KBM-7 (cell line): Measurements from ENCODE around the gene INPPL1.

Experiments
- DNase-seq: peaks from one replicate; pipeline ENCODE4 v3.0.0-alpha.2; 2015
- in situ Hi-C: fragments of 300-500 bp; cut with MboI; formaldehyde crosslinking; loops from 2 replicates; pipeline ENCODE4 v1.14.3; 2020; ENCODE audit warnings: low sequenced_read_pairs, low pct_unique_long_range_greater_than_20kb, mixed read lengths

The INPPL1 gene

DNA sequence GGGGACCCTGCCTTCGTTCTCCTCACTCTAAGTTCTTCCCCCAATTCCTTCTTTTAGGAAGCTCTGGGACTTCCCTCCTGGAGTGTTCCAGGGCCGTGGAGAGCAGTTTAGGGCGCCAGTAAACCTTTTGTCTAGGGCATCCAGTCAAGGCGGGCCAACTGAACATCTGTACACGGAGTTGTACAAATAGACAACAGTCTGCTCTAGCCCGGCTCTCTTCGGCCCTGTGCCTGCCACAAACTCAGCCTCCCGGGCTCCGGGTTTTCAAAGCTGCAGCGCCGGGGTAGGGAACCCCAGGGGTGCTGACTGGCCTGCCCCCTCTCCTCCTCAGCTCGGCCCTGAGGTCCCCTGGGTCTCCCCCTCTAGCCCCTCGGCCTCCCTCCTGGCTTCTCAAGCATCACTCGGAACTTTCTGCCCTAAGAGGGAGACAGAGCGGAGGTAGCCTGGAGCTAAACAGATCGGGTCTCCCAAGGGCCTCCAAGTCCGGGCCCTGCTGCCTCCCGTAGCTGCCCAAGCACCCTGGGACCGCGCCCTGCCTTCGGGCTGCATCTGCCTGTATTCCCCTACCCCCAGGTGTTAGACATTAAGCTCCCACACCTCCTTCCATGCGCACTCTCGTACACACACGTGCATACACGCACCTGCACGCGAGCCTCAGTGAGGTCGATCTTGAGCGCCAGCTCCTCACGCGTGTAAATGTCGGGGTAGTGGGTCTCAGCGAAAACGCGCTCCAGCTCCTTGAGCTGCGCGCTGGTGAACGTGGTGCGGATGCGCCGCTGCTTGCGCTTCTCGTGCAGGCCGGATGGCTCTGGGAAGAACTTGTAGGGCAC lies 16.1 kb downstream of the INPPL1 start:
- in situ Hi-C loops, result no loop called here

DNA sequence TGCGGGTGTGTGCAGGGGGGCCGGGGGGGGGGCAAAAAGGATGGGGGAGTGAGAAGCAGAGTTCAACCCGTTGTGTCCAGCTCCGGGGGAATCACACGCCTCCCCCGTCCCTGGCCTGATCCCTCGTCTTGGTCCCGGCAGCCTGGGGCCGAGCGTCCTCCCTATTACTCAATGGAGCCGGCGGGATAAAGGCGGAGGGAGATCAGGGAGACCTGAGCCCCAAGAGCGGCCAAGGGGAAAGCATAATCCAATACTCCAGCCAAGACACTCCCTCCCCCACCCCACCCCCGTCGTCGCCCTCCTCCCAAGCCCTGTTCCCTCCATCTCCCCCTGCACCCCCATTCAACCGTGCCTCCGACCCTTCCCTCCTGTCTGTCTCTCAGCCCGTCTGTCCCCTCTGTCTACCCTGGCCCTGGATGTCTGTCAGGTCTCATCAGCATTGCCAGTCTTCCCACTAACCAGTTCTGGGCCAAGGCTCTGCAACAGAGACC lies 16.8 kb downstream of the INPPL1 start:
- DNase-seq, result no peak
- in situ Hi-C loops, result no loop called here

More for the DNA sequence above, 16.1 kb downstream of the INPPL1 start:
- no peak for DNase-seq

DNA sequence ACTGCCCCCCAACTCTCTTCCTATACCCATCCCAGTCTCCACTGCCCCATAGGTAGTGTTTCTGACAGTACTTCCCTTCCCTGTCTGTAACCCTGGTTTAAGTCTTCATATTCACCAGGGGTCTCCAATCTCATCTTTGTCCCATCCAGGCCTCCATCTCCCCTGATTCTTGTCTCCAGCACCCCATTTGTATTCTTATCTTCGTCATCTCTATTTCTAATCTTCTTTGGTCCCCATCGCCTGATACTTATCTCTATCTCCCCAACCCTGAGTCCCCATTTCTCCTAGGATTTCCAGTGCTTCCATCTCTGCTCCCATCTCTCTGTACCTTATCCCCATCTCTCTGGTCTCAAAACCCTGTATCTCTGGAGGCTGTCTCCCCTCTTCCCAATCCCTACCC lies 17.6 kb downstream of the INPPL1 start:
- no peak for DNase-seq
- in situ Hi-C loops, result no loop called here

DNA sequence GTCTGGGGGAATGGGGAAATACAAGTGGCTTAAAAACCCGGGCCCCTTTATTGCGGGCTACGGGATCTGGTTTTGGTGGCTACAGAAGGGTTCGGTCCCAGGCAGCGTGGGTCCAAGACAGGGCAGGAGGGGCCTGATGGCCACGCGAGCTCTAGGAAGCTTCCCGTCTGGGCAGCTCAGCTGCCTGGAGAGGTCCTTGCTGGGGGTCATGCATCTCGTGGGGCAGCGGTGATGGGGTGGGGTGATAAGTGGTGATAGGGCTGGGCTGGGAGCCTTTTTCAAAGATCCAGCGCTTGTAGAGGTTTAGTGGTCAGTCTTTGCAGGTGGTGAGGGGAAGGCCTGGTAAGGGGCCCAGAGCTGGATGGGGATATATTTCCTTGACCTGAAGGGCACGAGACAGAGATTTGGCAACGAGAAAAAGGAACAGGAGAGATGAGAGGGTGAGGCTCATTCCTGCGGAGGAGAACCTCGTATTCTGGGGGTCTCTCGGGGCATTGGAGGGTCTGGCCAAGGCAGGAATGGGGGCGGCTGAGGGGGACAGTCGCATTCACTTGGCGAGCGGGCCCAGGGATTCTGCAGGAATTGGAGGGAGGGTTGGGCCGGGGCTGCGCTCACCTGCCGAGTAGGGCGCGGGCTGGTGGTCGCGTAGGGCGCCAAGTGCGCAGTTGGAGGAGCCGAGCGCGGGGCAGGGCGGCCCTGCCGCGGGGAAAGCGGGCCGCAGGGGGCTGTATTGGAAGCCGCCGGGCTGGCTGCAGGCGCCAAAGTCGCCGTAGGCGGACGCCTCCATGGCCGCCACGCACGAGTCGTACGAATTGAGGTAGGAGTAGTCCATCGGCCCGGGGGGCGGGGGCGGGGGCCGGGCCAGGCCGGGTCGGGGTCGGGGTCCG lies 18.8 kb downstream of the INPPL1 start:
- in situ Hi-C loops, result no loop called here
- DNase-seq, result no peak

DNA sequence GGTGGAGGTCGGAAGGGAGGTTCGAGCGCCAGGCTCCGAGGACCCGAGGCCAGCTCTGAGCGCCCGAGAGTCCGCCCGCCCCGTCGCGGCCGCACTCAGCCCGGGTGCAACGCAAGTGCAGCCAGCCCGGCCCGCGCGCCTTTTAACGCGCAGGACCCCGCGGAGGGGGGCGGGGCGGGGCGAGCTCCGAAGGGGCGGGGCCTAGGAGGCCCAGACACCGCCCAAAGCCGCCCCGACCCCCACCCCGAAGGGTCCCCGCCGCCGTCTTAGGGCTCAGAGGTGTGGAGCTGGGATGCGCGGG lies 19.4 kb downstream of the INPPL1 start, which contains the start of gene PHOX2A:
Gene PHOX2A, minus strand, starts transcription at position 117 of the 301 bp plus-strand sequence. CDS start 172 bp downstream, outside the sequence.
- in situ Hi-C loops, result no loop called here

DNA sequence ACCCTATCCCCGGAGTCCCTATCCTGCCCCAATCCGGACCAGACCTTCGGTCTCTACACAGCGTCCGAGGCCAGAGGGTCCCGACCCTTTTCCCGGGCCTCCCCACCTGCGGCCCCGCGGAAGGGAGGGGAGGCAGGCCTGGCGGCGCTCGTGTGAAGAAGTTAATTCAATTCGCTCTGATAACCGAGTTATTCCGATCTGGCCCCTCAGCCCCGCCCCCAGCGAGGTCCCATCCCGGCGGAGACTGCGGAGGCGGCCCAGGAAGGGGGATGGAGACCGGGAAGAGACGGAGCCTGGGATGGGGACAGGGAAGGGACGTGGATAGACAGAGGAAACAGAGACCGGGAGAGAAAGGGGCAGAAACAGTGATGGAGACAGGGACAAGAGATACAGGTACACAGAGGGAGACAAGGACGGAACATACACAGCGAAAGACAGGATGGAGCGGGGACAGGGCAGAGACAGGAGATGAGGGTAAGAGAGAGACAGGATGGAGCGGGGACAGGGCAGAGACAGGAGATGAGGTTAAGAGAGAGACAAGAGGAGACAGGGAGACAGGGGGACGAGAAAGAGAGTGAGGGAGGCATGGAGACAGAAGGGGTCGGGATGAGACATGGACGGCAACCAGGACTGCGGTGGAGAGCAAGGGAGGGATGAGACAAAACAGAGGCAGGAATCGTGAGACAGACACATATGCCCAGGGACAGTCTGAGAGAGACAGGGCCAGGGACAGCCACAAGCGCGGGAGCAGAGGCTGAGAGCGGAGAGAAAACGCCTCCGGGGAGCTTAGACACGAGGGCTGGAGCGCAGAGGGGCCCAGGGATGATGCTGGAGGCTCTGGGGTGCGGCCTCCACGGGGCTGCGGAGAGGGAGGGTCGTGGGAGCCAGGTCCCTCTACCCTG lies 20.0 kb downstream of the INPPL1 start:
- in situ Hi-C loops, result no loop called here
- no peak for DNase-seq

More for the DNA sequence above, 19.4 kb downstream of the INPPL1 start, which contains the start of gene PHOX2A:
- no peak for DNase-seq

DNA sequence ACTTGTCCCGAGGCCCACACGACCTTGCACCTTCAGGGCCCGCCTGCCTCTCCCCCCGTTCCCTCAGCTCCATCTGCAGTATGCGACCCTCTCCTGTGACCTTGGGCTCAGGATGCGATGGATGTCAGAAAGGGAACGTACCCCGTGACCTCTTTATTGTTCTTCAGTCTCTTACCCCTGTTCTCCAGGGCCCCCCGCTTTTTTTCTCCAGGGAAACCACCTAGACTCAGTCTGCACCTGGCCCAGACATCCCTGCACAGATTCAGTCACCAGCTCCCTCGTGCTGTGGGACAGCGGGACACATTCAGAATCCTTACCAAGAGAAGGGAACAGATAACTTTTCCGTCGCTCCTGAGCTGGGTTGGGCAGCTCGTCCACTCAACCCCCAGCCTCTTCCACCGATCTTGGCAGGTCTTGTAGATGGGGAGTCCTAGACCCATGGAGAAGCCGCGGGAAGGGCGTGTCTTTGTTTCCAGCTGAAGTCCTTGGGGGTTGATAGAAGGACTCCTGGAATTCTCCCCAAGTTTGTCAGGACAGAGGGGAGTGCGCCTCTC lies 20.8 kb downstream of the INPPL1 start:
- DNase-seq, result no peak
- in situ Hi-C loops, result no loop called here

DNA sequence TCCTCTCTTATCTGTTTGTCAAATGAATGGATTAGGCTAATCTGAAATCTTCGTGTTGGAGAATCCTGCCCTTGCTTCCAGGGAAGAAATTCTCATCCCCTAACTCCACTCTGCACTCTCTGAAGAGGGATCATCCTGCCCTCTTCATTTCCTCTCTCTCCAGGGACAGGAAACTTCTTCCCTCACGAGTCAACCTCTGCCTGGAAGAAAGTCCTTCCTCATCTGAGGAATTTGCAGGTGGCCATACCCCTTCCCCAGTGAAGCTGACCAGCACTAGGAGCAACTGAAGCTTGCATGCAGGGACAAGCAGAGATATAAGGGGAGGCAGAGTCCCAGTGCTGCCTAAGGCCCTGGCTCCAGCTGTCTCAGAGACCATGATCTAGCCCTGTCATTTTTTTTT lies 23.0 kb downstream of the INPPL1 start:
- in situ Hi-C loops, result no loop called here
- DNase-seq, result no peak

DNA sequence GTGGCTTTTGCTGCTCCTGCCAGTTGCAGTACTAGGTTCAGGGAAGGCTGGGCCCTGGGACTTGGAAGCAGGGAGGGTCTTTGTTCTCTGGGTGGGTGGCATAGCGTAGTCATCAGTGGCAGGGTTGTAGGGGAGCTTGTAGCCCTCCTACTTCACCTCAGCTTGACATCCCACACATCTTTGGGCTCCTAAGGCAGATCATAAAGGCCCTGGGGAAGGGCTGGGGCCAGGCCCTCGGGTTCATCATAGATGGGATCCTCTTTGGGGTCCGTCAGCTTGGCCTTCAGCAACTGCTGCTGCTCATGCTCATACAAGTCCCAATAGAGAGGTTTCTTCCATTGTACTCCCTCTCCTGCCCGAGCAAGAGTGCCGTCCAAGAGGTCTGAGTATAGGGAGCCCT lies 25.4 kb downstream of the INPPL1 start:
- in situ Hi-C loops, result no loop called here

DNA sequence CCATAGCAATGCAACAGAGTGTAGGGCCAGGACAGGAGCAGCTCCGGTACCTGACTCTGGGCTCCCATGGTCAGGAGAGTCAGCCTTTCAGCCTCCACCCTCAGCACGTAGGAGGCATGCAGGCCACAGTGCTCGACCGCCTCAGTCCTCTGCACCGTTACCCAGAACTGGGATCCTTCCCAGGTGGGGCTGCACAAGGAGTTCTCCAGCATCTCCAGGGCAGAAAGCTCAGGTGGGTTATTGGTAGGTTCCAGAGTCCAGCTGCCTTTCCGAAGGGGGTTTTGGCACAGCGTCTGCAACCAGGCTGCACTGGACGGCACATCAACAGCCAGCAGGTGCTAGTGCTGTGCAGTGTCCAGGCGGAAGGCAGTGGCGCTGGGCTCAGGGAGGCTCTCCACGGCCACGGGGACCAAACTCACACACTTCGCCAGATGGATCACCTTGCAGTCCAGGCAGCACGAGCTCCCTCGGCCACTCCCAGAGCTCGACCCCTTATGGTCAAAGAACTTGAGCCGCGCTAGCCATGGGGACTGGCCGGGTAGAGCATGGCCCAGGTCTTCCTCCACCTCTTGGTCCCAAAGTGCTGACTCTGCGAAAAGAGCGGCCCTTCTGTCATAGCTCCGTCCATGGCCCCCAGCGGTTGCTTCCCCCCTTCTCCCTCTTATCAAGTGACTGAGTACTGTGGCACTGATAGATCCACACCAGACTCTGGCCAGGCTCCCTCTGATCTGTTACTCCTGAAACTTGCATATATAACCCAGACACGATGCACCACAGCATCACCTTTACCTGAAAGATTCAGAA lies 26.3 kb downstream of the INPPL1 start:
- in situ Hi-C loops, result no loop called here
- no peak for DNase-seq

More for the DNA sequence above, 25.4 kb downstream of the INPPL1 start:
- DNase-seq, result no peak

DNA sequence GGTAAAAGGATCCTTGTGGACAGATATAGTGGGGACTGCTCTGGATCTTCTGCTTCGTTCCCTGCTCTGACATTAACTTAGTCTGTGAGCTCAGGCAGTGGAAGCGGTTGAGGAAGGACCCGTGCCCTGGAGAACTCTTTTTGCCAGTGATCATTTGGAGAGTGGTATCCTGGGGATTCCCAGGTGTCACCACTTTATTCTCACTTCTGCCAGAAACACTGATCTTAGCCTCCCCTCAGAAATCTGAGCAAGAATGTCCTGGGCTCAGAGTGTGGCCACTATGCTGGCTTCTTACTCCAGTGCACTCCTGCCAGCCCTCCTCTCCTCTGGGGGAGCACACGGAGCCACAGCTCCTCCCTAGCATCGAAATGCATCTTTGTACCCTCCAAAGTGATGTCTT lies 27.0 kb downstream of the INPPL1 start:
- in situ Hi-C loops, result no loop called here
- DNase-seq, result no peak

DNA sequence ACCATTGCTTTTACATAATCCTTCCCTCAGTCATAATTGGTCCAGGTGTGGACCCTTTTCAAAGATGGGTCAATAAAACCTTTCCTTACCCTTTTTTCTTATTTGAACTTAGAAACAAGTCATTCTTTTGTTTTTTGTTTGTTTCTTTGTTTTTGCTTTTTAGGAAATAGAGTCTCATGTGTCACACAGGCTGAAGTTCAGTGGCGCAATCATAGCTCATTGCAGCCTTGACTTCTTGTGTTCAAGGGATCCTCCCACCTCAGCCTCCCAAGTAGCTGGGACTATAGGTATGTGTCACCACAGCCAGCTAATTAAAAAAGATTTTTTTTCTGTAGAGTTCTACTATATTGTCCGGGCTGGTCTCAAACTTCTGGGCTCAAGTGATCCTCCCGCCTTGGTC lies 28.8 kb downstream of the INPPL1 start:
- no peak for DNase-seq
- in situ Hi-C loops, result no loop called here

DNA sequence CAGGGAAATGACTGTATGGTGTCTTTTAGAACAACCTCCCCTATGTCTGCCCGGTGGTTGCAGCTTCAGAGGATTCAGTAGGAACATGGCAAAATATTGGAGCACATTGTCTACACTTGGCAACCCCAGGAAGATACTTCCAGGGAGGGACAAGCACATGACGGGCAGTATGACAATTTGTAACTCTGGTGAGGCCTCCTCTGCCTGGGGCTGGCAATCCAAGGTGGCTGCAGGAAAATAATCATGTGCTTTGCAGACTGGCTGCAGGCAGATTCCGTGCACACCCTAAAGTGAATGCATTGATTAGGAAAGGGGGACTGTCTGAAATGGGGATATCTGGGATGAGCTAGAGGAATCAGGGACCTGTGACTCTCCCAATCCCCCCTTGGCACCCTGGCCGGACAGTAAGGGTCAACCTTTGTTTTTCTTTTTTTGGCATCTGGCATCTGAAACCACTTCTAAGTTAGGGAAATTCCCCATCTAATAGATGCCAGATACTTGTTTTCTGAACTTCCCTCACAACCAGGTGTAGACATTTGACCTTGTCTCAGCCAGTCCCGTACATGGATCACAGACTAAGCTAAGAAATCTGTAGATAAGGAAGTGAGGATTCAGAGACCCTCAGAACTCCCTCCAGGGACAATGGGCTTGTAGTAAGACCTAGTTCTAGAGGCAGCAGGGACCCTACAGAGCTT lies 29.9 kb downstream of the INPPL1 start:
- in situ Hi-C loops, result no loop called here
- DNase-seq, result no peak

DNA sequence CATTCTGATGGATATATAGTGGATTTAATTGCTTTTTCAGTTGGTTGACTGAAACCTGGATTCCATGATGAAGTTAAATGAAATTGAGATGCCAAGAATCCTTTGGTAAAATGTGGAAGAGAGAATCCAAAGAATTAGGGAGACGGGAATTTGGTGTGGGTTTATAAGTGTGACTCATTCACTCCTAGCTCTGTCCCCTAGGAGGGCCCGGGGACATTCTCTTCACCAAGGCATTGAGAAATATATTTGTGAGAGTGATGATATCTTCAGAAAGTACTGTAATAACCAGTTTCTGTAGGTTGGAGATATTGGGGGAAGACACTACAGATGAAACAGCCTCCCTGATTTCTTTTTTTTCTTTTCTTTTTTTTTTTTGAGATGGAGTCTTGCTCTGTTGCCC lies 33.0 kb downstream of the INPPL1 start:
- in situ Hi-C loops, result no loop called here

DNA sequence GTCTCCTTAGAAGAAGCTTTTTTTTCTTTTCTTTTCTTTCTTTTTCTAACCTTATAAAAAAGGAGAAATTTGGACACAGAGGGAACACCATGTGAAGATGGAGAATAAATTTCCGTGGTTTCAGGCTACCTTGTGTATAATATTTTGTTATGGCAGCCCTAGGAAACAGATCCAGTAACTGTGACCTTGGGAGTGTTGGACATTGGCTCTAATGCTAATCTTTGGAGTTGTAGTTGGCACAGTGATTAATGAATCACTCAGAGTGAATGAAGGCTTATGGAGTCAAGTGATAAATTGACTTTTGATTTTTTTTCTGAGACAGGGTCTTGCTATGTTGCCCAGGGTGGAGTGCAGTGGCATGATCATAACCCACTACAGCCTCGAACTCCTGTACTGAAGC lies 34.9 kb downstream of the INPPL1 start:
- no peak for DNase-seq
- in situ Hi-C loops, result no loop called here

More for the DNA sequence above, 33.0 kb downstream of the INPPL1 start:
- DNase-seq, result no peak

DNA sequence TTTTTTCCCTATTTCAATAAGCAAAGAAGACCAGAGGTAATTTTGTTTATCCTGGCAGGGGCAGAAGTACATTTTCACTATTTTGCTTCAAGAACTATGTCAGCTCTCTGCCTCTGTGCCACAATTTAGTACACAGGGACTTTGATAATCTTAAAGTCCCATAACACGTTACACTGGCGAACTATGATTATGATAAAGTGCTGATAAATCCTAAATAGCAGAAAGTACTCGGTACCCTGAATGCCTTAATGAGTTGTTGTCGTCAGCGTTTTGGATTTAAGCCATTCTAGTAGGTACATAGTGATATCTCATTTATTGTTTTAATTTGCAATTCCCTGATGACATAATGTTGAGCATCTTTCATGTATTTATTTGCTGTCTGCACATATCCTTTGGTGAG lies 36.0 kb downstream of the INPPL1 start:
- no peak for DNase-seq
- in situ Hi-C loops, result no loop called here

DNA sequence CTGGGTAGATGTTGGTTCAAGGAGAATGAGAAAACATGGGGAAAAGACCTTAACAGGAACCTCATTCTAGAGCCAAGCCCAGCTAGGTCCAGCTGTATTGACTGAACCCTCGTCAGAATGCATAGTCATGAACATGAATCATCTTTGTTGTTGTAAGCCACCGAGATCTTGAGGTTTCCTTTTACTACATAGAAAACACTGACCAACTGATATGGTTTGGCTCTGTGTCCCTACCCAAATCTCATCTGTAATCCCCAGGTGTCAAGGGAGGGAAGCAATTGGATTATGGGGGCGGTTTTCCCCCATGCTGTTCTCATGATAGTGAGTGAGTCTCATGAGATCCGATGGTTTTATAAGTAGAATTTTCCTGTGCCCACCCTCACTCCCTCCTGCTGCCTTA lies 38.8 kb downstream of the INPPL1 start:
- DNase-seq, result no peak

DNA sequence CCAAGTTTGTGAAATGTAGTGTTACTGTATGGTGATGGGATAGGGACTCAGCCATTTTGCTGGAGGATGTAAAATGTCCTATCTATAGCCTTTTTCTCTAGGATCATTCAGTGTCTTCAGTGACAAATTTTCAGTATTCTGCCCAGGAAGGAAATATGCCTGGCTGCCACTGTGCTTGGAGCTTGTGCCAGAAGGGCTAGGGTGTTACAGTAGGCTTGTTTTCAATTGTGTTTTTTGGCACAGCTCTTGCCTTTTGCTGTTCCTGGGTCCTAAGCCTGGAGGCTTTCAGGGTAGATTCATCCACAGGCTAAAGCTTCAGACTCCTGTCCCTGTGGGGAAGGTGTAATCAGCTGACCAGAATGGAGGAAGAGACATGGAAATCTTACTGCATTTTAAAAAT lies 41.4 kb downstream of the INPPL1 start:
- no peak for DNase-seq
- in situ Hi-C loops, result no loop called here

More for the DNA sequence above, 38.8 kb downstream of the INPPL1 start:
- in situ Hi-C loops, result no loop called here
